Ramos (cell line): ENCODE data around the gene LRRTM2.
"Not testable (repeated sequence)": the region's sequence is repeated elsewhere in the genome, so short reads cannot be mapped to it uniquely, and the experiment has no call there.

ENCODE experiments used
- in situ Hi-C: fragments of 300-500 bp; cut with MboI; formaldehyde crosslinking; loops from one replicate; pipeline ENCODE4 v1.14.3; 2022; ENCODE audit warnings: low sequenced_read_pairs; ENCODE audit not compliant: unreplicated experiment

LRRTM2 gene

DNA sequence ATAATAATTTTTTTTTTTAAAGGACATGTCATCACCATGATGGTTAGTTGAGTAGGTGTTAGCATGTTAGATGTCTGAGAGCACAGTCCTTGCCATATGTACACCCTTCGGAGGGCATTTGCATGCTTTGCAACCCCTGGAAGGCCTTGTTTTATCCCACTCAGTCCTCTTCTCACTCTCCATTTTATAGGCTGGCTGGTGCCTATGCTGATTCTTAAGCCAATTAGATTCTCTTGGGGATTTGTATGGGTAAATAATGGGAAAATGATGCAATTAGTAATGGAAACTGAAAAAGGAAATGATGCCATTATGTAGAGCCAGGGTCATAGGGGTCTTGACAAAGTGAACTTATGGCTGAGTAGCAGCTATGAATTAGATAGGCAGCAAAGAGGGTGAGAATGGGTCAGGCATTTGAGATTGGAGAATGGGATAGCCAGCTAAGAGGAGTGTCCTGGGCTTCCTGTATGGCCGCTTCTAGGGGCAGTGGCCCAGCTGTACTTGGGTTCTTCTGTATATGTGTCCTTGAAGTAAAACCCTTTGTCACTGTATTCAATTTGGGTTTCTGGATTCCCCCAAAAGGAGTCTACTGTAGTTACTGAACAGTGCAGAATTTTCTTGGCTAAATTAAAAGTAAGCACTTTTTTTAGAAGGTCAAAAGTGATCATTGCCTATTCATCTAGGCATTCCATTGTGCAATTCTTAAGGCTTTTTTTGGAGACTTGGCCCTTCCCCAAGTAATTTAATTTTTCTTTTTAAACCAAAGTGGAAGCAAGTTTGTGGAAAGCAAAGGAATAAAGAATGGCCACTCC, 31.6 kb downstream of the LRRTM2 start:
- in situ Hi-C loops, result no loop called here

DNA sequence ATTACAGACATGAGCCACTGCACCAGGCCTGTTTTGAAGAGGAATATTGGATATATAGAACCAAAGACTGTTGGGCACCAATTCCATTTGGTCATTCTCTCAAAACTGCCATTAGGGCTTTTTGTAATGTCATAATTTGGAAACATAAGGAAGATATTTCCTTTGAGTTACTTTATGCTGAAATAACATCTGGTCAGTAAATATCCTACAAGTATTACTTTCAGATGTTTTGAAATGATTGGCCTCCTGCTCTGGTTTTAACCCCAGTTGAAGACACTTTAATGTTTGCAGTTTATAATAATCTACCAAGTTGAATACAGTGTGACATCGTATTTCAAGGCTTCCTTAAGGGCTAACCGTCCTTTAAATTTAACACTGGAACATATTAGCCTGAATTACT, 33.6 kb downstream of the LRRTM2 start:
- in situ Hi-C loops, result no loop called here

DNA sequence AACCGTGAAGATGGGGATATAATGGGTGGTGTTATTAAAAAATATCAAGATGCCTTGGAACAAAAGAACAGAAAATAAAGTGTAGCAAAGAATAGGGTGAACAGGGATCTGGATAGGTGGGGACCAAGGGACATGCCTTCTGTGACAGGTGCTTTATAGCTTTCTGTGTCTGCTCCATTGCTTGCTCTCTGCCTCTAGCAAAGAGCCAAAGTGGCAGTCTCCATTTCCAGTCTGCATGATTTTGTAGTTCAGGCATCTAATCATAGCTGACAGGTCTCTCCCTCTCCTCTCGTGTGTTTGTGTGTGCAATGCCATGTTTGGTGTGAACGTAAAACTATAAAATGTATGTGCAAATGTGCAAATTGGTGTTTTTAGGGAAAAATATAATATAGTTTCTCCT, 35.0 kb downstream of the LRRTM2 start:
- in situ Hi-C loops, result no loop called here

DNA sequence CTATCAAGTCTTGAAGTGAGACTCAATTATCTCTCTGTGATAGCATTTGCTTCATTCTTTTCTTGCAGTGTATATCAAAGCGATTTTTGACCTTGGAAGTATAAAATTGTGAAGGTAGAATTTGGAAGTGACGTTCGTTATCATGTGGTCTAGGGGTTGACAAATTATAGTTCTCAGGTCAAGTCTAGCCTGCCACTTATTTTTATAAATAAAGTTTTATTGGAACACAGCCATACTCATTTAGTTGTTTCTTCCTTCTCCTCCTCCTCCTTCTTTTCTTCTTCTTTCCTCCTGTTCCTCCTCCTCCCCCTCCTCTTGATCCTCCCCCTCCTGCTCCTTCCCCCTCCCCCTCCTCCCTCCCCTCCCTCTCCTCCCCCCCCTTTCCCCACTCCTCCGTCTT, 38.0 kb downstream of the LRRTM2 start:
- in situ Hi-C loops, result no loop called here

DNA sequence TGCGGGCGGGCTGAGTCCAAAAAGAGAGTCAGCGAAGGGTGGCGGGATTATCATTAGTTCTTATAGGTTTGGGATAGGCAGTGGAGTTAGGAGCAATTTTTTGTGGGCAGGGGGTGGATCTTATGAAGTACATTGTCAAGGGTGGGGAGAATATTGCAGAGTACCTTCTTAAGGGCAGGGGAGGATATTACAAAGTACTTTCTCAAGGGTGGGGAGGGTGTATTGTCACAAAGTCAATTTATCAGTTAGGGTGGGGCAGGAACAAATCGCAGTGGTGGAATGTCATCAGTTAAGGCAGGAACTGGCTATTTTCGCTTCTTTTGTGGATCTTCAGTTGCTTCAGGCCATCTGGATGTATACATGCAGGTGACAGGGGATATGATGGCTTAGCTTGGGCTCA, 40.3 kb downstream of the LRRTM2 start:
- in situ Hi-C loops, result not testable (repeated sequence)

DNA sequence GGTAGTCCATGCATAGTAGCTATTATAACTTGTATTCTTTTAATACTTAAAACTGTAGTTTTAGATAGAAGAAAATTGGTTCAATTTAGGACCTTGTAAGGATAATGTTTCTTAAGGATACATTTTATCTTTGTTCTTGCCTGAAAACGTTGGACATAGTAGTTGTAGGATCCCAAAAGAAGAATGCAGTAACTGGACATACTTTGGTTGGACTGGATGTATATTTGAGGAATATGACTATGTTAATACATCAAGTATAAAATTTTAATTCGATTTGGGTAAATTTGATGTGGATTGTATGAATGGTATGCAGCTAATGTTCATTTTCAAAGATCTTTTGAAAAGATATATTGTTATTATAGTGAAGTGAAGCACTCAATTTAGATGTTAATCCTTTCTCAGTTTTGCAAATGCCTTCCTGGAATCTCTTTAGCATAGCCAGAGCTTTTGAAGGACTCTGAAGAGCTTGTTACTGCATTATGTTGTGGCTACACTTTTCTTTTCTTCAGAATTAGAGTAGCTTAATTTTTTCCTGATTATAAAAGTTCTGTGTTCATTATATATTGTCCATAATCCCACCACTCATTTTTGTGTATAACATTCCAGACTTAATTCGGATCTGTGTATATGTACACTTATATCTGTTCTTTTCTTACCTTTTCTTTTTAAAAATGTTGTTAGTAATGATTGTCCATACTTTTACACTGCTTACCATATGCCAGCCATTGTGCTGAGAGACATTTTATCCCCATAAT, 41.2 kb downstream of the LRRTM2 start:
- in situ Hi-C loops, result no loop called here

DNA sequence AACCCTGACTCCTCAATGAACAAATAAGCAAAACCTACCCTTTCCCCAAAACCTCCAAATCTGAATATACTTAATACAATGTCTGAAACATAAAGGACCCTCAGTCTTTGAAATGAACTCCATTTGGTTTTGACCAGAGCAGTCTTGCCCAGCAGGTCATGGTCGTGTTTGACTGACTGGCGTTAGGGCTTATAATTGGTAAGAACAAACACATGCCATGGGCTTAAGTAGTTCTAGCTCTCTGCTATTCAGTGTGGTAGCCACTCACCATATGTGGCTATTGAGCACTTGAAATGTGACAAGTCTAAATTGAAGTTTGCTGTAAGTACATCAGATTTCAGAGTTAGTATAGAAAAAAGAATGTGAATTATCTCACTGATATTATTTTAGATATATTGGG, 42.1 kb downstream of the LRRTM2 start:
- in situ Hi-C loops, result no loop called here

DNA sequence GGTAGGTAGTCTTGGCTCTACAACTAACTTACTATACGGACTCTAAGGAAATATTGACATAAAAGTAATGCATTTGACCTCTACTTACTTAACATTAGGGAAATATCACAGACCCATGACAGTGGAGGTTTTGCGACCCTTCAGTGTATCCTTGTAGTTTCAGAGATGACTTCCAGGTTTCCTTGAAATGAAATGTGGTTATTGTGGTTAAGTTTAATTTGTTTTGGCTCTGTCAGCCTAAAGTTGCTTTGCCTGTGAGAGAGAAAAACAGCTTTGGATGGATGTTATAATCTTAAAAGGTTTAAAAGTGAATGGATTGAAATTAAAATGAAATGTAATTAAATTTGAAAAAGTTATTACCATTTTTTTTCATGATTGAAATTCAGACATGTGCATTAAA, 42.9 kb downstream of the LRRTM2 start:
- in situ Hi-C loops, result no loop called here

DNA sequence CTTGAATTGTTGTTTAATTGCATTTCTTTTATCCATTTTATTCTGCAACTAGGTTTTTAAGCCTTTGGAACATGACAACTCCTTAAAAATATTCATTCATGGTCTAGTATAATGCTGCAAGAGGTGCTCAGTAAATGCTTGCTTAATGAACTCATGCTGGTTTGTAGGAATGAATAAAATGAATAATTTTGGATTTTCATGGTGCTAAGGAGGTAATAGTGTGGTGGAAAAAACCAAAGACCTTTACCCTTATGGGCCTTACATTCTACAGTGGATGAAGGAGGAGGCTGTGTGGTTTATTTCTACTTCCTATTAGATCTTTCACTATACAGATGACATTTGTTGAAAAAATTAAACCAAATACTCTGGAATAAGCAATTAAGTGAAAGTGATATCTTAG, 43.4 kb downstream of the LRRTM2 start:
- in situ Hi-C loops, result no loop called here

DNA sequence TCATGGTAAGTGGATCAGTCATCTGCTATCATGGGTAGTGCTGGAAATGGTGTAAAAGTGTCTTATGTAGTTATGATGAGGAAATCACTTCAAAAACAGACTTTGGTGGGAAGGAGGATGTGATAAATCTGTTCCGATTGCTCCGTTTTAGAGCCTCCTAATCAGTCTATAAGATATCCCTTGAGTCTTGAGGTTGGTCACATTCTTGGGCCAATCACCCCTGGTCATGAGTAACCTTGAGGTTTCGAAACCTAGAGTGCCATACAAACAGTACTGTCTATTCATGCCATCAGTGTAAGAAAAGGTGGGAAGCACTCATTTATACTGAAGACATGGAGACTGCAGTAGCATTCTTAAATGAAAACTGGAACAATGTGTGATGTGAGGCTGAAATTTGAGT, 45.8 kb downstream of the LRRTM2 start:
- in situ Hi-C loops, result no loop called here

DNA sequence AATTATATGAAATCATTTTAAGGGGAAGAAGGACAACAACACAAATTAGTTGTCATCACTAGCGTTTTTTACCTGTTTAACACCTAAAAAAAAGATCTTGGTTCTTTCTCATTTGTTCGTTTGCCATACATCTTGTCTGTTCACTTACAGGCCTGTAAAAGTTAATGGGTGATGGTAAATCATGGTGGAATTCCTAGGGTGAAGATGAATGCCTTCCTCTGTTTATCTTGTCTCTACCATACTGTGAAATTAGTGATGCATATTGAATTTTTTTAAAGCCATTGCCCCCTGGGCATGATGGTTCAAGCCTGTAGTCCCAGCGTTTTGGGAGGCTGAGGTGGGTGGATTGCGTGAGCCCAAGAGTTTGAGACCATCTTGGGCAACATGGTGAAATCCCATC, 46.6 kb downstream of the LRRTM2 start:
- in situ Hi-C loops, result no loop called here

DNA sequence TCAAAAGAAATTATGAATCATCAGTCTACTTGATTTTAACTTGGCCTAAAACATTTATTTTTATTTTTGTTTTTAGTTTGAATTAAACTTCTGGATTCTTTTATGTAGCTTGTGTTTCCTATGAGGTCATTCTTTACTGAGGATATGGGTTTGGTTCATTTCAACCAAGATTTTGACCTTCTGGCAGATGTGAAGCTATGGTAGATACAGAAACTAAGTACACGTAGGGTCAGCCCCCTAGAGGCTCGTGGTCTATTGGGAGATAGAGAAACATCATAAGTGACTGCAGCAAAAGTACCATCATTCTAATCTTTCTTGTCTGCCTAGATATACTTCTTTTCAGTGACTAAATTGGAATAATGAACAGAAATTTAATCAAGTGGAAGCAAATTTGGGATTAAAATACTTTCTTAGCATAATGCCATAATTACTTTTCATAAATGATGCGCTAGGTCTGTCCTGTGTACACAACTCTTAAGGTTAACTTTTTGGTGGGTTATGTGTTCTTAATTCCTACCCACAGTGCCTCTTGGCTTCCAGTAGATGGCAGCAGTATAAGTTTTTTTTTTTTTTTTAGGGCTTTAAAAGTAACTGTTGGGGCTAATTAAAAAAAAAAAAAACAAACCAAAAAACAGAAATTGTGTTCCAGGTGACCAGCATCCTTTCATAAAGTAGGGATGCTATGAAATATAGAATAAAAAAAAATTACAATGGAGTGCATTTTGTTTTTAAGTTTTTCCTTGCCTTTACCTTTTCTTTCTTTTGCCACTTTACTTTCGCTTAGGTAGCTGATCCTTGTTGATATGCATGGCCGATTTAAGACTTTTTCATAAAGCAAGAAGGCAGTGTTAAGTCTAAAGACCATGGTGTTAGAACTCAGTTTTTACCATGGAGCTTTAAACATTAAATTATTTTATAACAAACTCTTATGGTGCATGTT, 49.9 kb downstream of the LRRTM2 start:
- in situ Hi-C loops, result no loop called here

DNA sequence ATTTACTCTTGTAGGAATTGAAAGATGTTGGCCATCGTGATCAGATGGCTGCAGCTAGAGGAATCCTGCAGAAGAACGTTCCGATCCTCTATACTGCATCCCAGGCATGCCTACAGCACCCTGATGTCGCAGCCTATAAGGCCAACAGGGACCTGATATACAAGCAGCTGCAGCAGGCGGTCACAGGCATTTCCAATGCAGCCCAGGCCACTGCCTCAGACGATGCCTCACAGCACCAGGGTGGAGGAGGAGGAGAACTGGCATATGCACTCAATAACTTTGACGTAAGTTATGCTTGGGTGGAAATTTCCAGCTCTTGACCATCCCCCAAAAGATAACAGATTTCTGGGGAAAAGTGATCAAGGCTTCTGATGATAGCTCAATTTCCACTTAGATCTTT, 50.6 kb downstream of the LRRTM2 start:
- in situ Hi-C loops, result no loop called here

DNA sequence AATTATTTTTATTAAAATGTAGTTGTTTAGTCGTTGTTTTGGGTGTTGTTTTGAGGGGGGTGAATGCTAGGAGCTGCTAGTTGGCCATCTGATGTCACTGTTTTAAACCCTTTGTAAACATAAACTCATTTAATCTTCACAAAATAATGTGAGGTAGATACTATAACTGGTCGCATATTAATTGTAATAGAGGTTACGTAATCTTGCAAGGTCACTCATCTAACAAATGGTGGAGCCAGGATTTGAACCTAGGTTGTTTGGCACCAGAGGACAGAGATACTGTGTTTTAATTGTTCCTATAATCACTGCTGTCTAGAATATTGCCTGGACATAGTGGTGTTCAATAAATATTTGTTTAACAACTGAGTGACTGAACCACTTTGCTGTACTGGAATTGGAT, 54.4 kb downstream of the LRRTM2 start:
- in situ Hi-C loops, result no loop called here

DNA sequence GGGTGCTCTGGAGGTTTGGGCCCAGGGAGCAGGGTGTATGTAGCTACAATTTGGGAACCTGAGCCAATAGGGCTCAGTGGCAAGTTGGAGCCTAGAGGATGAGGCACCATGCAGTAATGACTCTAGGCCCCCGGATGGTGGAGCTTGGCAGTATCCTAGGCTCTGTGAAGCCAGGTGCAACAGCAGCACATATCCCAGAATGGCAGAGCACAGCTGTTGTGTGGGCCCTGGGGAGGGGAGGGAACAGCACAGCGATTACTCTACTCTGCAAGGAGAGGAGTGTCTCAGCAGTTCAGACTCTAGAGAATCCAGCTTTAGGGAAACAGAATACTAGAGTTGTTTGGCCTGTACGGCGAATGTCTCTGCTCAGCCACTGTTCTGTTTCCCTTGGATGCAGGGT, 56.1 kb downstream of the LRRTM2 start:
- in situ Hi-C loops, result no loop called here
